Thyroid gland (tissue), 4 donors: ENCODE data around the gene PACS1. TPM values are rescaled to one million over a fixed set of nuclear protein-coding genes. Genes with fewer than 3 reads are reported as not detected.

Experiments used
- DNase-seq, 2 donors: peaks; one replicate each; pipeline ENCODE4 v3.0.0-alpha.2; 2019
- H3K27ac ChIP-seq, 3 donors: fragments of 200-600 bp; sonication (generic); 1 replicate in 2 of 3; 2 replicates in 1 of 3; pipeline ENCODE4 v1.5.1; 2016 to 2019; ENCODE audit warnings: mild to moderate bottlenecking in 1 of 3, moderate library complexity in 1 of 3
- H3K27me3 ChIP-seq: fragments of 200-600 bp; sonication (generic); one replicate; pipeline ENCODE4 v1.5.1; 2019
- H3K36me3 ChIP-seq, 2 donors: fragments of 200-600 bp; sonication (generic); one replicate each; pipeline ENCODE4 v1.5.1; 2016 to 2019
- H3K4me1 ChIP-seq, 2 donors: fragments of 200-600 bp; sonication (generic); one replicate each; pipeline ENCODE4 v1.5.1; 2017 to 2019
- H3K4me3 ChIP-seq, 3 donors: fragments of 200-600 bp; sonication (generic); replicated peaks in 1 of 3; 1 replicate in 2 of 3; 2 replicates in 1 of 3; pipeline ENCODE4 v1.5.1; 2016; ENCODE audit warnings: mild to moderate bottlenecking in 1 of 3
- H3K9me3 ChIP-seq: fragments of 200-600 bp; sonication (generic); one replicate; pipeline ENCODE4 v1.5.1; 2017
- POLR2A ChIP-seq, 2 donors: fragments of 450-650 bp; IDR thresholded peaks; one replicate each; pipeline ENCODE4 v1.6.1; 2017; ENCODE audit warnings: antibody characterized with exemption in 2 of 2, mild to moderate bottlenecking in 2 of 2, moderate library complexity in 1 of 2
- WGBS, 2 donors: methylation state at CpG; one replicate each; pipeline ENCODE4 v1.1.5; 2017; 5-methylcytosine and 5-hydroxymethylcytosine counted together
- intact Hi-C: fragments of 100-400 bp; cut with DNase I; formaldehyde crosslinking; loops from one replicate; pipeline ENCODE4 v1.15.1; 2023
- total RNA-seq, 4 donors: library from RNA; depleted of rRNA; stranded (reverse); fragments of >200 nt; gene quantifications; one replicate each; pipeline ENCODE4 v1.2.3, GENCODE V29; 2016
- TF ChIP-seq, protein P1 (sequence below), 6 experiments: fragments of 200-600 bp in 3 of 6; fragments of 450-650 bp in 3 of 6; sonication (generic) in 3 of 6; IDR thresholded peaks; one replicate each; pipeline ENCODE4 v1.5.1; 2016 to 2019; ENCODE audit warnings: antibody characterized with exemption in 6 of 6, mild to moderate bottlenecking in 2 of 6, inconsistent platforms in 1 of 6, moderate library complexity in 1 of 6

The PACS1 gene
- total RNA-seq, 4 donors from 2014 or later, result 39.6 to 67.7 (median 59.7) TPM

DNA sequence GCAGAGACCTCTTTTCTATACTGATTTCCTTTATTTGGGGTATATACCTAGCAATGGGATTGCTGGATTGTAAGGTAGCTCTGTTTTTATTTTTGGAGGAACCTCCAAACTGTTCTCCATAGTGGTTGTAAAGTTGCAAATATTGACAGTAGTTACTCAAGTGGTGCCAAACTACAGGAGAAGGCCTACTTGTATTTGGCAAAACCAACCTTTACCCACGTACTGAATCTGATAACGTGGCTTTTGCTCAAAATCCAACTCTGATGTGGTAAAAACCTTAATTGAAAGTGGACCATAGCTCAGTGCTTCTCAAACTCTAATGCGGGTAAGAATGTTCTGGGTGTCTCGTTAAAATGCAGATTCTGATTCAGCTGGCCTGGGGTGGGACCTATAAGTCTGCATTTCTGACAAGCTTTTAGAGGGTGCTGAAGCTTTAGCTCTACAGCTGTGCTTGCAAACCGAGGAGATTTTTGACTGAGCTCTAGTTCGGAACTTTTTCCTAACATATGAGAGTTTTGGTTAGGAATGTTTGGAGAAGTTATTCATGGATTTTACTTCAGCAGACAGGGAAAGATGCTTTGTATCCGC, 69.8 kb downstream of the PACS1 start:
- 87 to 97% methylated on average over 7 of the region's 7 CpGs for WGBS, 2 donors
- Histone ChIP-seq H3K4me1 (peaks cover 5 to 8% of the 10 kb centered on the region in 2 donors), H3K4me3 (no peak overlapping the region), H3K27me3 (no peaks in the 10 kb centered on the region), H3K9me3 (no peaks in the 10 kb centered on the region), H3K36me3 (no peaks in the 10 kb centered on the region), H3K27ac (no peak overlapping the region)
- no peak for TF ChIP-seq POLR2A (IDR thresholded peaks at IDR 0.05)
- TF ChIP-seq, protein P1, sequence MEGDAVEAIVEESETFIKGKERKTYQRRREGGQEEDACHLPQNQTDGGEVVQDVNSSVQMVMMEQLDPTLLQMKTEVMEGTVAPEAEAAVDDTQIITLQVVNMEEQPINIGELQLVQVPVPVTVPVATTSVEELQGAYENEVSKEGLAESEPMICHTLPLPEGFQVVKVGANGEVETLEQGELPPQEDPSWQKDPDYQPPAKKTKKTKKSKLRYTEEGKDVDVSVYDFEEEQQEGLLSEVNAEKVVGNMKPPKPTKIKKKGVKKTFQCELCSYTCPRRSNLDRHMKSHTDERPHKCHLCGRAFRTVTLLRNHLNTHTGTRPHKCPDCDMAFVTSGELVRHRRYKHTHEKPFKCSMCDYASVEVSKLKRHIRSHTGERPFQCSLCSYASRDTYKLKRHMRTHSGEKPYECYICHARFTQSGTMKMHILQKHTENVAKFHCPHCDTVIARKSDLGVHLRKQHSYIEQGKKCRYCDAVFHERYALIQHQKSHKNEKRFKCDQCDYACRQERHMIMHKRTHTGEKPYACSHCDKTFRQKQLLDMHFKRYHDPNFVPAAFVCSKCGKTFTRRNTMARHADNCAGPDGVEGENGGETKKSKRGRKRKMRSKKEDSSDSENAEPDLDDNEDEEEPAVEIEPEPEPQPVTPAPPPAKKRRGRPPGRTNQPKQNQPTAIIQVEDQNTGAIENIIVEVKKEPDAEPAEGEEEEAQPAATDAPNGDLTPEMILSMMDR (IDR thresholded peaks at IDR 0.05), result no peak
- intact Hi-C loops, result no loop called here
- no peak for DNase-seq

DNA sequence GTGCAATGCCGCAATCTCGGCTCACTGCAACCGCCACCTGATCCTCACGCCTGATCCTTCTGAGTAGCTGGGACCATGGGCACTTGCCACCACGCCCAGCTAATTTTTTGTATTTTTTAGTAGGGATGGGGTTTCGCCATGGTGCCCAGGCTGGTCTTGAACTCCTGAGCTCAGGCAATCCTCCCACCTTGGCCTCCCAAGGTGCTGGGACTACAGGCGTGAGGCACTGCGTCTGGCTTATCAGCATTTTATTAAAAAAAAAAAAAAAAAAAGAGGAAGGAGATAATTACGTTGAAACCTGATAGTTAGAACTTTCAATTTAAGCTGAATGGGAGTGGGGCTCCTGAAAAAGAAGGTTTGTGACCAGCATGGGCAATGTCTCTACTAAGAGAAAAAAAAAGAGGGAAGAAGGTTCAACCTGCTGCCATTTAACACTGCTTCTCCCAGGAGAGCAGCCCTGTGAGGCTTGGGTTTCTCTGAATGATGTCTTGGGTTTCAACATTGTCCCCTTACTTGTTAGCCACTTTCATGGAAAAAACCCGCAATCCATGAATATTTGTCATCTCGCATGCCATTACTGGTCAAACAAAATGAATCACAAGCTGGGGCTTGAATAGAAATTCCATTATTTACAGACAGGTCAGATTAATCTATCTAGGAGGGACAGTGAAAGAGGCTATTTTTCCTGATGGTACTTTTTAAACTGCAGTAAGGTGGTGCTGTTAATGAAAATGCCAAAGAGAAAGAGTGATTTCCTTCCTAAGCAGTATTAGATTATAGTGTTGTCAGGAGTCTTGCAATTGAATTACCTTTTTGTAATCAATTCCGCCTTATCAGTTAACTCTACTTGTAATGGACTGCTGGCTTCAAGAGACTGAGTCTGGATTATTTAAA, 72.5 kb downstream of the PACS1 start:
- no peak for DNase-seq
- no peaks in the 10 kb centered on the region for H3K36me3 ChIP-seq
- no peak for TF ChIP-seq POLR2A (IDR thresholded peaks at IDR 0.05)
- TF ChIP-seq, protein P1 (IDR thresholded peaks at IDR 0.05), result no peak
- no peak overlapping the region for H3K4me3 ChIP-seq
- no peaks in the 10 kb centered on the region for H3K27me3 ChIP-seq
- intact Hi-C loops, result no loop called here
- H3K9me3 ChIP-seq, result no peaks in the 10 kb centered on the region
- H3K4me1 ChIP-seq, result peaks cover 1 to 7% of the 10 kb centered on the region in 2 donors
- WGBS, 2 donors, result 96 to 97% methylated on average over 12 of the region's 12 CpGs
- H3K27ac ChIP-seq, result no peak overlapping the region

DNA sequence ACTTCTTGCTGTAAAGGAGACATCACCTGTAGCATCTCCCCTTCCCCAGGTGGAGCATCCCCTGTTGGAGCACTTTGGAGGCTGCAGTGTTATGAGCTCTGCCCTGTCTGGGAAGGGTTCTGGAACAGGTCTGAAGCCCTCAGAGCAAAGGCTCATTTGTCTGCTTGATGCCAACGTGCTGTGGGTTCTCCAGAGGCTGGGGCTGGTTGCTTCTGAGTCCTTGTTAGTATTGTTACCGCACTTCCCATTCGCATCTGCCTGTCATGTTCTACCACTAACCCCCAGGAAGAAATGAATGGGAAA, 73.1 kb downstream of the PACS1 start:
- Histone ChIP-seq H3K36me3 (no peaks in the 10 kb centered on the region), H3K27me3 (no peaks in the 10 kb centered on the region), H3K27ac (no peak overlapping the region), H3K9me3 (no peaks in the 10 kb centered on the region), H3K4me3 (no peak overlapping the region), H3K4me1 (peaks cover 0 to under 1% of the 10 kb centered on the region in 2 donors)
- DNase-seq, result no peak
- WGBS, 2 donors, result 89% methylated on average over 3 of the region's 3 CpGs
- intact Hi-C loops, result no loop called here
- TF ChIP-seq, protein P1 (IDR thresholded peaks at IDR 0.05), result no peak
- no peak for TF ChIP-seq POLR2A (IDR thresholded peaks at IDR 0.05)

DNA sequence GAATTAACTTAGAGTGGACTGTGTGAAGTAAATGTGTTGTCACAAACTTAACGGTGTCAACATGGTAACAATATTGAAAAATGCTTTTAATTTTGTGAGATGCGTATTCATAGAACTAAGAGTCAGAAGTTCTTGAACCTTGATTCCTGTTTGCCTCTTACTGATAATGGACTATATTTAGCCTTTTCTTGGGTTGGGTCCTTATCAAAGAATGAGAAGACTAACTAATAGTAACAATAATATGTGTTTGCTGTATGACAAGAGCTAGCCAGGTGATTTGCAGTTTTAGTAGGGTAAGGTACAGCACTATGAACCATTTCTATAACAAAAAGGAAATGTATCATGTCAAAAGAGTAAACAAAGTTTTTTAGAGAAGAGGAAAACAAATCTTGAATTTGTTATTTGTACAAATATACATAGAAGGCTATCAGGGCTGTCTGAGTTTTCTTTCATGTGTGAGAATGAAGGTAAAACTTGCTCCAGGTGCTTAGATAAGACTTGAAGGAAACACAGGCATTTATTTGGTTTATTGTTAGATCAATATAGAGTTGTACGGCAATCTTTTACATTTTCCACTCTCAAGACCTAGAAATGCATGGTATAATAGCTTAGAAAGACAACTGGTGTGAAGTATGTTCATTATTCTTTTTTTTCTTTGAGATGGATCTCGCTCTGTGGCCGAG, 74.1 kb downstream of the PACS1 start:
- 97 to 98% methylated on average over 5 of the region's 5 CpGs for whole genome bisulfite sequencing, 2 donors
- Histone ChIP-seq H3K4me1 (no peaks in the 10 kb centered on the region), H3K4me3 (no peak overlapping the region), H3K27me3 (no peaks in the 10 kb centered on the region), H3K9me3 (no peaks in the 10 kb centered on the region), H3K36me3 (no peaks in the 10 kb centered on the region), H3K27ac (no peak overlapping the region)
- intact Hi-C loops, result no loop called here
- no peak for TF ChIP-seq POLR2A (IDR thresholded peaks at IDR 0.05)
- TF ChIP-seq, protein P1 (IDR thresholded peaks at IDR 0.05), result no peak
- DNase-seq, result no peak

DNA sequence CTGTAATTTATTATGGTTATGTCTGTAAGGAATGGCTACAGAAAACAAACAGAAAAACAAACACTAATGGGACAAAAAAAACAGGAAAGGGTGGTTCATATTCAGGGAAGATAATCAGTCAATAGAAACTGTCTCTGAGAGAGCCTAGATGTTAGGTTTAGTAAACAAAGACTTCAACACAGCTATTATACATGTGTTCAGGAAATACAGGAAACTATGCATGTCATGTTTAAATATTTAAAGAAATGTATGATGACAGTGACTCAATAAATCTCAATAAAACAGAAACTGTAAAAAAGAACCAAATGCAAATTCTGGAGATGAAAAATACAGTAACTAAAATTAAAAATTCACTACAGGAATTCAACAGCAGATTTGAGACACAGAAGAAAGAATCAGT, 76.0 kb downstream of the PACS1 start:
- H3K36me3 ChIP-seq, result no peaks in the 10 kb centered on the region
- no peaks in the 10 kb centered on the region for H3K9me3 ChIP-seq
- DNase-seq, result no peak
- H3K27me3 ChIP-seq, result no peaks in the 10 kb centered on the region
- H3K4me1 ChIP-seq, result peaks cover 4 to 11% of the 10 kb centered on the region in 2 donors
- intact Hi-C loops, result no loop called here
- no peak overlapping the region for H3K4me3 ChIP-seq
- H3K27ac ChIP-seq, result no peak overlapping the region
- no peak for TF ChIP-seq POLR2A (IDR thresholded peaks at IDR 0.05)
- TF ChIP-seq, protein P1 (IDR thresholded peaks at IDR 0.05), result no peak
